ENCODE results near the gene LOXHD1.

LOXHD1 gene

DNA sequence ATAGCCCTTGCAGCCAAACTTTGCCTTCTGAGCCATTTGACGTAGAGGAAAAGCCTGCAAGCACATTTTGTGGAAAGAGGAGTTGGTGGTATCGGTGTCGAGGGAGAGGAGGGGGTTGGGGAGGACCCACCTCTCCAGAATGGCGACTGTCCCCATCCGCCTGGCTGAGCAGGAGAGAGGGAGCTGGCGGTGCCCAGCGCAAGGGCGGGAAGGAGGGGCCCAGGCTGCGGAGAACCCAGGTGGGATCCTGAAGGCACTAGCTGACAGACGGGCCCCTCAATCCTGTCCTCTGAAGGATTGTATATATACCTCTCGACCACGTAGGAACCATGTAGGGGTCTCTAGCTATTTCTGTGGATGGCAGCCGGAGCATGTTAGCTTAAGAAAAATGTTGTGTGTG, 200.3 kb downstream of the LOXHD1 start:
- no peaks in the 10 kb centered on the region for H3K4me1 ChIP-seq (ENCODE audit: insufficient read depth, low read length, severe bottlenecking)
- H3K79me2 ChIP-seq (ENCODE audit: insufficient read depth, low read length), result no peaks in the 10 kb centered on the region
- no peaks in the 10 kb centered on the region for H3K9me2 ChIP-seq (ENCODE audit: low read depth, low read length)
- no peaks in the 10 kb centered on the region for H3K36me3 ChIP-seq (ENCODE audit: insufficient read depth, low read length)
- H4K20me1 ChIP-seq (ENCODE audit: insufficient read depth, low read length), result no peaks in the 10 kb centered on the region
- H3K9ac ChIP-seq (ENCODE audit: low read length), result no peak overlapping the region
- no peaks in the 10 kb centered on the region for H3F3A ChIP-seq (ENCODE audit: insufficient read depth, low read length)
- H2AFZ ChIP-seq (ENCODE audit: low read length), result no peak overlapping the region
- no peak overlapping the region for H3K4me2 ChIP-seq (ENCODE audit: low read length)
- TF ChIP-seq, protein P1, sequence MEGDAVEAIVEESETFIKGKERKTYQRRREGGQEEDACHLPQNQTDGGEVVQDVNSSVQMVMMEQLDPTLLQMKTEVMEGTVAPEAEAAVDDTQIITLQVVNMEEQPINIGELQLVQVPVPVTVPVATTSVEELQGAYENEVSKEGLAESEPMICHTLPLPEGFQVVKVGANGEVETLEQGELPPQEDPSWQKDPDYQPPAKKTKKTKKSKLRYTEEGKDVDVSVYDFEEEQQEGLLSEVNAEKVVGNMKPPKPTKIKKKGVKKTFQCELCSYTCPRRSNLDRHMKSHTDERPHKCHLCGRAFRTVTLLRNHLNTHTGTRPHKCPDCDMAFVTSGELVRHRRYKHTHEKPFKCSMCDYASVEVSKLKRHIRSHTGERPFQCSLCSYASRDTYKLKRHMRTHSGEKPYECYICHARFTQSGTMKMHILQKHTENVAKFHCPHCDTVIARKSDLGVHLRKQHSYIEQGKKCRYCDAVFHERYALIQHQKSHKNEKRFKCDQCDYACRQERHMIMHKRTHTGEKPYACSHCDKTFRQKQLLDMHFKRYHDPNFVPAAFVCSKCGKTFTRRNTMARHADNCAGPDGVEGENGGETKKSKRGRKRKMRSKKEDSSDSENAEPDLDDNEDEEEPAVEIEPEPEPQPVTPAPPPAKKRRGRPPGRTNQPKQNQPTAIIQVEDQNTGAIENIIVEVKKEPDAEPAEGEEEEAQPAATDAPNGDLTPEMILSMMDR (IDR thresholded peaks at IDR 0.05; ENCODE audit: low read length), result no peak
- TF ChIP-seq EZH2 (IDR thresholded peaks at IDR 0.05; ENCODE audit: borderline replicate concordance, low read length), result no peak
- H3K27ac ChIP-seq (ENCODE audit: low read depth, low read length, poor library complexity, severe bottlenecking), result no peak overlapping the region
- H3K27me3 ChIP-seq (ENCODE audit: insufficient read depth, low read length), result no peaks in the 10 kb centered on the region
- H3K9me3 ChIP-seq (ENCODE audit: low read length), result no peaks in the 10 kb centered on the region
- no peak overlapping the region for H3K4me3 ChIP-seq (ENCODE audit: low read depth, low read length, poor library complexity, severe bottlenecking)

DNA sequence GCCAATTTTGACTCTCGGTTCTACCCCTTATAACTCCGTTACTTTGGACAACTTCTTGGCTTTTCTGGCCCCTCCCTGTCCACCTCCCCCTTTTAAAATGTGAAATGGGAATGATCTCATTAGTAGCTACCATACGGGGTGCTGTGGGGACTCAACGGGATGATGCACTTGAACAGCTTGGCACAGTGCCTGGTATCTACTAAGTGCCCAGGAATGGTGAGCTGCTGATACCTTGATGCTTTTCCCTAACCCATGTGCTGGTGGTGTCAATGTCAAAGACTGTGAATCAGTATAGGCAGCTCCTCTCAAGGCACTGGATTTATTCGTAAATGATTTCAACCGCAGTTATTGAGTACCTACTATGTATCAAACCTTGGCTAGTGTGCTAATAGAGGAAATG, 204.2 kb downstream of the LOXHD1 start:
- no peaks in the 10 kb centered on the region for H3K4me1 ChIP-seq (ENCODE audit: insufficient read depth, low read length, severe bottlenecking)
- H3K79me2 ChIP-seq (ENCODE audit: insufficient read depth, low read length), result no peaks in the 10 kb centered on the region
- no peaks in the 10 kb centered on the region for H3K9me2 ChIP-seq (ENCODE audit: low read depth, low read length)
- no peak overlapping the region for H3K9ac ChIP-seq (ENCODE audit: low read length)
- H4K20me1 ChIP-seq (ENCODE audit: insufficient read depth, low read length), result no peaks in the 10 kb centered on the region
- no peak overlapping the region for H2AFZ ChIP-seq (ENCODE audit: low read length)
- no peaks in the 10 kb centered on the region for H3K27me3 ChIP-seq (ENCODE audit: insufficient read depth, low read length)
- no peaks in the 10 kb centered on the region for H3F3A ChIP-seq (ENCODE audit: insufficient read depth, low read length)
- H3K4me2 ChIP-seq (ENCODE audit: low read length), result no peak overlapping the region
- H3K36me3 ChIP-seq (ENCODE audit: insufficient read depth, low read length), result no peaks in the 10 kb centered on the region
- no peaks in the 10 kb centered on the region for H3K9me3 ChIP-seq (ENCODE audit: low read length)
- H3K4me3 ChIP-seq (ENCODE audit: low read depth, low read length, poor library complexity, severe bottlenecking), result no peak overlapping the region
- TF ChIP-seq EZH2 (IDR thresholded peaks at IDR 0.05; ENCODE audit: borderline replicate concordance, low read length), result no peak
- TF ChIP-seq, protein P1 (IDR thresholded peaks at IDR 0.05; ENCODE audit: low read length), result no peak
- H3K27ac ChIP-seq (ENCODE audit: low read depth, low read length, poor library complexity, severe bottlenecking), result no peak overlapping the region

DNA sequence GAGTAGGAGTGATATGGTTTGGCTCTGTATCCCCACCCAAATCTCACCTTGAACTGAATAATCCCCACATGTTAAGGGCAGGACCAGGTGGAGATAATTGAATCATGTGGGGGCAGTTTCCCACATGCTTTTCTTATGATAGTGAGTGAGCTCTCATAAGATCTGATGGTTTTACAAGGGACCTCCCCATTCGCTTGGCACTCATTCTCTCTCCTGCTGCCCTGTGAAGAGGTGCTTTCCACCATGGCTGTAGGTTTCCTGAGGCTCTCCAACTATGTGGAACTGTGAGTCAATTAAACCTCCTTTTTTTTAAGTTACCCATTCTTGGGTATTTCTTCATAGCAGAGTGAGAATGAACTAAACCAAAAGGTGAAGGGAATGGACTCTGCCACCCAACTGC, 207.5 kb downstream of the LOXHD1 start:
- Histone ChIP-seq H3K9ac (ENCODE audit: low read length) (no peak overlapping the region), H4K20me1 (ENCODE audit: insufficient read depth, low read length) (no peaks in the 10 kb centered on the region), H3F3A (ENCODE audit: insufficient read depth, low read length) (no peaks in the 10 kb centered on the region), H3K4me2 (ENCODE audit: low read length) (no peak overlapping the region), H3K27ac (ENCODE audit: low read depth, low read length, poor library complexity, severe bottlenecking) (no peak overlapping the region), H2AFZ (ENCODE audit: low read length) (no peak overlapping the region), H3K9me2 (ENCODE audit: low read depth, low read length) (no peaks in the 10 kb centered on the region), H3K4me3 (ENCODE audit: low read depth, low read length, poor library complexity, severe bottlenecking) (no peak overlapping the region), H3K36me3 (ENCODE audit: insufficient read depth, low read length) (no peaks in the 10 kb centered on the region), H3K27me3 (ENCODE audit: insufficient read depth, low read length) (no peaks in the 10 kb centered on the region), H3K79me2 (ENCODE audit: insufficient read depth, low read length) (no peaks in the 10 kb centered on the region), H3K9me3 (ENCODE audit: low read length) (no peaks in the 10 kb centered on the region), H3K4me1 (ENCODE audit: insufficient read depth, low read length, severe bottlenecking) (no peaks in the 10 kb centered on the region)
- TF ChIP-seq EZH2 (IDR thresholded peaks at IDR 0.05; ENCODE audit: borderline replicate concordance, low read length), result no peak
- TF ChIP-seq, protein P1 (IDR thresholded peaks at IDR 0.05; ENCODE audit: low read length), result no peak
